Mesendoderm (in vitro differentiated cells): ENCODE data around the gene S100A1.

Experiments
- DNase-seq: peaks from one replicate; pipeline ENCODE4 v3.0.0; 2013
- H2AK5ac ChIP-seq: 2 replicates; pipeline ENCODE4 v1.6.1; 2013; ENCODE audit warnings: low read length, inconsistent platforms
- H2BK120ac ChIP-seq: 2 replicates; pipeline ENCODE4 v1.6.1; 2013; ENCODE audit warnings: low read depth, mild to moderate bottlenecking, low read length, moderate library complexity, mixed read lengths
- H2BK15ac ChIP-seq: replicated peaks from 2 replicates; pipeline ENCODE4 v1.6.1; 2013; ENCODE audit warnings: low read depth, mild to moderate bottlenecking, moderate library complexity
- H2BK5ac ChIP-seq: 2 replicates; pipeline ENCODE4 v1.6.1; 2013; ENCODE audit warnings: low read length, inconsistent platforms
- H3K18ac ChIP-seq: 2 replicates; pipeline ENCODE4 v1.6.1; 2013; ENCODE audit warnings: mild to moderate bottlenecking, low read length, mixed read lengths
- H3K23ac ChIP-seq: one replicate; pipeline ENCODE4 v1.6.1; 2013; ENCODE audit warnings: low read length
- H3K27ac ChIP-seq: 2 replicates; pipeline ENCODE4 v1.5.1; 2013; ENCODE audit warnings: low read depth, mild to moderate bottlenecking, inconsistent platforms, low read length, moderate library complexity
- H3K27me3 ChIP-seq: 2 replicates; pipeline ENCODE4 v1.6.1; 2013; ENCODE audit warnings: low read length, control low read depth, mild to moderate bottlenecking, inconsistent platforms; ENCODE audit not compliant: insufficient read depth, poor library complexity
- H3K36me3 ChIP-seq: 2 replicates; pipeline ENCODE4 v1.6.1; 2013; ENCODE audit warnings: low read length, inconsistent platforms; ENCODE audit not compliant: control insufficient read depth, insufficient read depth
- H3K4ac ChIP-seq: one replicate; pipeline ENCODE4 v1.6.1; 2013; ENCODE audit warnings: low read depth, mild to moderate bottlenecking, low read length, moderate library complexity
- H3K4me1 ChIP-seq: 2 replicates; pipeline ENCODE4 v1.6.1; 2013; ENCODE audit warnings: low read depth, low read length, inconsistent platforms; ENCODE audit not compliant: control insufficient read depth
- H3K4me2 ChIP-seq: 2 replicates; pipeline ENCODE4 v1.6.1; 2013; ENCODE audit warnings: low read length
- H3K4me3 ChIP-seq: 2 replicates; pipeline ENCODE4 v1.5.1; 2013; ENCODE audit warnings: mild to moderate bottlenecking, low read length
- H3K56ac ChIP-seq: one replicate; pipeline ENCODE4 v1.6.1; 2013; ENCODE audit warnings: low read length
- H3K79me1 ChIP-seq: 2 replicates; pipeline ENCODE4 v1.6.1; 2013; ENCODE audit warnings: low read length, inconsistent platforms
- H3K79me2 ChIP-seq: 2 replicates; pipeline ENCODE4 v1.6.1; 2013; ENCODE audit warnings: mild to moderate bottlenecking, low read length; ENCODE audit not compliant: control insufficient read depth, insufficient read depth
- H3K9ac ChIP-seq: 2 replicates; pipeline ENCODE4 v1.6.1; 2013; ENCODE audit warnings: low read length, inconsistent platforms
- H4K5ac ChIP-seq: one replicate; pipeline ENCODE4 v1.6.1; 2013; ENCODE audit warnings: low read length
- H4K8ac ChIP-seq: one replicate; pipeline ENCODE4 v1.6.1; 2013; ENCODE audit warnings: low read depth, mild to moderate bottlenecking, control low read depth, low read length, moderate library complexity
- WGBS: extraction: QIAGEN DNeasy Blood & Tissue Kit; methylation state at CpG from one replicate; pipeline ENCODE4 v1.1.7; 2013; ENCODE audit warnings: low lambda C conversion rate, missing lambda C conversion rate; ENCODE audit not compliant: insufficient coverage; ENCODE audit errors: extremely low coverage; 5-methylcytosine and 5-hydroxymethylcytosine counted together

The S100A1 gene

GRCh38 chr1:153614189-153614900, 13.9 kb upstream of the S100A1 start:
- Histone ChIP-seq H2BK5ac (no peak overlapping the region), H2BK15ac (no peak overlapping the region), H3K4ac (no peak overlapping the region), H3K79me1 (no peaks in the 10 kb centered on the region), H3K27ac (no peak overlapping the region), H3K4me3 (no peak overlapping the region), H3K4me1 (peaks cover 3% of the 10 kb centered on the region), H3K4me2 (no peak overlapping the region), H4K5ac (no peak overlapping the region), H3K36me3 (no peaks in the 10 kb centered on the region), H3K23ac (no peak overlapping the region), H3K27me3 (no peaks in the 10 kb centered on the region), H3K56ac (no peak overlapping the region), H4K8ac (no peak overlapping the region), H3K18ac (no peak overlapping the region), H2AK5ac (no peak overlapping the region), H2BK120ac (no peak overlapping the region), H3K79me2 (no peaks in the 10 kb centered on the region), H3K9ac (no peak overlapping the region)
- WGBS: no CpG with 5 or more reads among the region's 2 CpGs
- no peak for DNase-seq

- no peak for DNase-seq
- H3K79me1 ChIP-seq: no peaks in the 10 kb centered on the region
- peaks cover 3% of the 10 kb centered on the region for H3K4me1 ChIP-seq
- H3K27me3 ChIP-seq: no peaks in the 10 kb centered on the region
- no peak overlapping the region for H2BK15ac ChIP-seq
- no peaks in the 10 kb centered on the region for H3K36me3 ChIP-seq
- H3K4me3 ChIP-seq: no peak overlapping the region
- no peak overlapping the region for H3K4ac ChIP-seq
- H3K4me2 ChIP-seq: no peak overlapping the region
- H3K27ac ChIP-seq: no peak overlapping the region
- H4K5ac ChIP-seq: no peak overlapping the region
- no peak overlapping the region for H3K9ac ChIP-seq
- no peaks in the 10 kb centered on the region for H3K79me2 ChIP-seq
- H2BK5ac ChIP-seq: no peak overlapping the region
- no peak overlapping the region for H2AK5ac ChIP-seq
- H2BK120ac ChIP-seq: no peak overlapping the region
- no peak overlapping the region for H3K23ac ChIP-seq
- no peak overlapping the region for H3K56ac ChIP-seq
- no peak overlapping the region for H3K18ac ChIP-seq
- H4K8ac ChIP-seq: no peak overlapping the region
- no CpG with 5 or more reads among the region's 7 CpGs for WGBS
Measured at GRCh38 chr1:153614906-153615305, 13.3 kb upstream of the S100A1 start.

GRCh38 chr1:153615406-153615805, 12.8 kb upstream of the S100A1 start:
- no peak for DNase-seq
- no peak overlapping the region for H3K9ac ChIP-seq
- no peak overlapping the region for H2BK5ac ChIP-seq
- no peak overlapping the region for H3K4me2 ChIP-seq
- H4K5ac ChIP-seq: no peak overlapping the region
- peak overlapping the region; percentile 66 for H3K56ac ChIP-seq
- H2AK5ac ChIP-seq: no peak overlapping the region
- H2BK120ac ChIP-seq: no peak overlapping the region
- H3K36me3 ChIP-seq: no peaks in the 10 kb centered on the region
- WGBS: no CpG with 5 or more reads among the region's 2 CpGs
- H3K4me3 ChIP-seq: no peak overlapping the region
- peaks cover 3% of the 10 kb centered on the region for H3K4me1 ChIP-seq
- no peak overlapping the region for H3K18ac ChIP-seq
- H3K23ac ChIP-seq: no peak overlapping the region
- H3K79me2 ChIP-seq: no peaks in the 10 kb centered on the region
- no peaks in the 10 kb centered on the region for H3K27me3 ChIP-seq
- H3K4ac ChIP-seq: no peak overlapping the region
- no peak overlapping the region for H3K27ac ChIP-seq
- no peak overlapping the region for H2BK15ac ChIP-seq
- H4K8ac ChIP-seq: no peak overlapping the region
- no peaks in the 10 kb centered on the region for H3K79me1 ChIP-seq

GRCh38 chr1:153616144-153616916, 11.9 kb upstream of the S100A1 start, which contains the start of gene S100A14:
Gene S100A14 (minus strand): TSS chr1:153616325. CDS start chr1:153615858, 467 bp downstream.
- no peak within 1 kb of the TSS for H3K4me3 ChIP-seq
- no peak within 1 kb of the TSS for H3K4ac ChIP-seq
- no peak within 1 kb of the TSS for H4K5ac ChIP-seq
- H2BK15ac ChIP-seq: no peak within 1 kb of the TSS
- H3K36me3 ChIP-seq: no peaks in the 10 kb centered on the region
- H4K8ac ChIP-seq: no peak within 1 kb of the TSS
- no CpG with 5 or more reads among the region's 10 CpGs for WGBS
- peak within 1 kb of the TSS; percentile 76 for H3K56ac ChIP-seq
- no peaks in the 10 kb centered on the region for H3K79me1 ChIP-seq
- no peak within 1 kb of the TSS for H3K27ac ChIP-seq
- no peaks in the 10 kb centered on the region for H3K27me3 ChIP-seq
- H2BK120ac ChIP-seq: no peak within 1 kb of the TSS
- peaks cover 3% of the 10 kb centered on the region for H3K4me1 ChIP-seq
- H3K9ac ChIP-seq: peak within 1 kb of the TSS; percentile 44
- no peak within 1 kb of the TSS for H2BK5ac ChIP-seq
- peak; percentile 40 for DNase-seq
- H2AK5ac ChIP-seq: peak within 1 kb of the TSS; percentile 69
- H3K18ac ChIP-seq: no peak within 1 kb of the TSS
- H3K23ac ChIP-seq: no peak within 1 kb of the TSS
- H3K4me2 ChIP-seq: no peak within 1 kb of the TSS
- no peaks in the 10 kb centered on the region for H3K79me2 ChIP-seq

GRCh38 chr1:153616917-153617311, 11.3 kb upstream of the S100A1 start:
- no peak for DNase-seq
- WGBS: no CpG with 5 or more reads among the region's 5 CpGs
- H3K23ac ChIP-seq: no peak overlapping the region
- H3K18ac ChIP-seq: no peak overlapping the region
- H3K4me1 ChIP-seq: peaks cover 3% of the 10 kb centered on the region
- peak overlapping the region; percentile 69 for H2AK5ac ChIP-seq
- H2BK5ac ChIP-seq: no peak overlapping the region
- H3K79me2 ChIP-seq: no peaks in the 10 kb centered on the region
- peak overlapping the region; percentile 76 for H3K56ac ChIP-seq
- no peak overlapping the region for H2BK15ac ChIP-seq
- H3K36me3 ChIP-seq: no peaks in the 10 kb centered on the region
- no peaks in the 10 kb centered on the region for H3K79me1 ChIP-seq
- H3K27ac ChIP-seq: no peak overlapping the region
- H2BK120ac ChIP-seq: no peak overlapping the region
- no peak overlapping the region for H4K5ac ChIP-seq
- H3K4me2 ChIP-seq: no peak overlapping the region
- H3K4ac ChIP-seq: no peak overlapping the region
- no peak overlapping the region for H3K4me3 ChIP-seq
- H4K8ac ChIP-seq: no peak overlapping the region
- H3K9ac ChIP-seq: peak overlapping the region; percentile 44
- no peaks in the 10 kb centered on the region for H3K27me3 ChIP-seq
